ENCODE measurements around the gene NUDT3.
"Not testable (repeated sequence)": the region's sequence is repeated elsewhere in the genome, so short reads cannot be mapped to it uniquely, and the experiment has no call there.

NUDT3 gene

DNA sequence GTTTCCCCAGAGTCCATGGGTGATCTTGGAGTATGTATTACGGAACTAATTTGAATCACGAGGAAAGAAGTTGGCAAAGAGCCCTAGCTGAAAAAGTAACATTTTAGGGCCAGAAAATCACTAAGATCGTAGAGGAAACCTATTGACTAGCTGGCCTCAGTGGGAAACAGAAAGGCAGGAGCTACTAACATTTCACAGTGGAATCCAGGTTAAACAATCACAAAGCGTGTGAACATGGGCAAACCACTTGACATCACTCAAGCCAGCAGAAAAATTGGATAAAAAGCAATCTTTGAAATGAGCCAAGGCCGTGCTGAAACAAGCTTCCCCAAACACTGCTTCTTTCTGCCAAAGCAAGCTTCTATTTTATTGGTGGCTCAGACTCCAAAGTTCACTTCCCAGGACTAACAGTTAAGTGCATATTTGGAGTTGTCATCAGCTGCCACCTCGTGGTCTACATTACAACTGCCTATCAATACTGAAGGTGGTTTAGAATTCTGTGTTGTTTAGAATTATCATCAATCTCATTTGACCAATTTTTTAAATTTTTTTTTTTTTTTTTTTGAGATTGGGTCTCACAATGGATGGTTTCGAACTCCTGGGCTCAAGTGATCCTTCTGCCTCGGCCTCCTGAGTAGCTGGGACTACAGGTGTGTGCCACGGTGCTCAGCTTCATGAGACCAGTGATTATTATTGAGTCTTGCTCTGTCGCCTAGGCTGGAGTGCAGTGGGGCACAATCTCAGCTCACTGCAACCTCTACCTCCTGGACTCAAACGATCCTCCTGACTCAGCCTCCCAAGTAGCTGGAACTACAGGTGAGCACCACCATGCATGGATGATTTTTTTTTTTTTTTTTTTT is 22.8 kb upstream of the NUDT3 start:
- DNase-seq (ENCODE audit: low spot score): peak; percentile 14
- Mint-ChIP-seq H3K27me3 (ENCODE audit: low read depth) (no peaks in the 10 kb centered on the region), H3K36me3 (ENCODE audit: low read depth) (peaks cover 43% of the 10 kb centered on the region), H3K4me1 (ENCODE audit: low read depth) (peaks cover 11% of the 10 kb centered on the region), H3K9me3 (no peaks in the 10 kb centered on the region), H3K4me3 (no peak overlapping the region), H3K27ac (no peak overlapping the region)

DNA sequence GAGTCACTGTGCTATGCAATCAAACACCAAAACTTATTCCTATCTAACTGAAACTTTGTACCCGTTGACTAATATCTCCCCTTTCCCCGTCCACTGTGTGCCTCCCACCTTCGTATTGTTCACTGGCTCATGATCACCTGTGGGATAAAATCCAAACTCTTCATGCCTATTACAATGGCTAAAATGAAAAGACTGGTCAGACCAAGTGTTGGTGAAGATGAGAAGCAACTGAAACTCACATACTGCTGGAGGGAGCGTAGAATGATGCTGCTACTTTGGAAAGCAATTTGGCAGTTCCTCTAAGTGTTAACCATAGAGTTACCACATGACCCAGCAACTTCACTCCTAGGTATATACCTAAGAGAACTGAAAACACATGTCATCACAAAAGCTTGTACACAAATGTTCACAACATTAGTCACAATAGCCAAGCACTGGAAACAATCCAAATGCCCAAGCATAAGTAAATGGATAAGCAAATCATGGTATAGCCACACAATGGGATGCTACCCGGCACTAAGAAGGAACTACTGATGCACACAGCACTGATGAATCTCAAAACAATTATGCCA is 20.3 kb upstream of the NUDT3 start:
- no peak for DNase-seq (ENCODE audit: low spot score)
- Mint-ChIP-seq H3K36me3 (ENCODE audit: low read depth) (peaks cover 30% of the 10 kb centered on the region), H3K4me3 (no peak overlapping the region)

DNA sequence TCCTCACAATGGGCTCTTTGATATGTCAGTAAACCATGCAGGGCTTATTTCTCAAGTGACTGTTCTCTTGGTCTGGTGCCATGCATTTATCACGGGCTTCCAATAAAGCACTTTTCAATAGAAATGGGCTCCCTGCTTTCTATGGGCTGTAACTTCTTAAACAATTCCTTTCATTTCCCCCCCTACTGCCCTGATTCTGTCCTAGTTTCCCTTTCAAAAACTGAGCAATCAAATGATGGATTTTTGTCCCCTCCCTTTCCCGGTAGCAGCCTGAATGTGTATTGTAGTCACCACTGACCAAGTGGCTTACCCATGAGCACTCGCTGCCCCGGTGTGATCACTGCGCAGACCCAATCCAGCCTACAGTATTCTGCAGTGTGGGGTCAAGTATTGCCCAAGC is 19.5 kb upstream of the NUDT3 start:
- no peak overlapping the region for H3K27ac Mint-ChIP-seq
- peaks cover 23% of the 10 kb centered on the region for H3K36me3 Mint-ChIP-seq (ENCODE audit: low read depth)
- DNase-seq (ENCODE audit: low spot score): no peak
- no peak overlapping the region for H3K4me3 Mint-ChIP-seq
- H3K9me3 Mint-ChIP-seq: no peaks in the 10 kb centered on the region
- H3K27me3 Mint-ChIP-seq (ENCODE audit: low read depth): no peaks in the 10 kb centered on the region
- H3K4me1 Mint-ChIP-seq (ENCODE audit: low read depth): peaks cover 9% of the 10 kb centered on the region

More for the DNA sequence above, 20.3 kb upstream of the NUDT3 start:
- H3K27ac Mint-ChIP-seq: no peak overlapping the region
- no peaks in the 10 kb centered on the region for H3K27me3 Mint-ChIP-seq (ENCODE audit: low read depth)
- H3K4me1 Mint-ChIP-seq (ENCODE audit: low read depth): peaks cover 9% of the 10 kb centered on the region
- no peaks in the 10 kb centered on the region for H3K9me3 Mint-ChIP-seq

DNA sequence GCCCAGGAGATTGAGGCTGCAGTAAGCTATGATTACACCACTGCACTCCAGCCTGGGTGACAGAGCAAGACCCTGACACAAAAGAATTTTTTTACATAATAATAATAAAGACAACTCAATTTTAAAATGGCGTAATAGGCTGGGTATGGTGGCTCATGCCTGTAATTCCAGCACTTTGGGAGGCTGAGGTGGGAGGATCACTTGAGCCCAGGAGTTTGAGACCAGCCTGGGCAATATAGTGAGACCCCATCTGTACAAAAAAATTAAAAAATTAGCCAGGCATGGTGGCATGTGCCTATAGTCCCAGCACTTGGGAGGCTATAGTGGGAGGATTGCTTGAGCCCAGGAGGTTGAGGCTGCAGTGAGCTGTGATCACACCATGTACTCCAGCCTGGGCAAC is 15.4 kb upstream of the NUDT3 start:
- H3K9me3 Mint-ChIP-seq; H3K27ac Mint-ChIP-seq; H3K36me3 Mint-ChIP-seq (ENCODE audit: low read depth); DNase-seq (ENCODE audit: low spot score); H3K27me3 Mint-ChIP-seq (ENCODE audit: low read depth); H3K4me1 Mint-ChIP-seq (ENCODE audit: low read depth); H3K4me3 Mint-ChIP-seq: not testable (repeated sequence)

DNA sequence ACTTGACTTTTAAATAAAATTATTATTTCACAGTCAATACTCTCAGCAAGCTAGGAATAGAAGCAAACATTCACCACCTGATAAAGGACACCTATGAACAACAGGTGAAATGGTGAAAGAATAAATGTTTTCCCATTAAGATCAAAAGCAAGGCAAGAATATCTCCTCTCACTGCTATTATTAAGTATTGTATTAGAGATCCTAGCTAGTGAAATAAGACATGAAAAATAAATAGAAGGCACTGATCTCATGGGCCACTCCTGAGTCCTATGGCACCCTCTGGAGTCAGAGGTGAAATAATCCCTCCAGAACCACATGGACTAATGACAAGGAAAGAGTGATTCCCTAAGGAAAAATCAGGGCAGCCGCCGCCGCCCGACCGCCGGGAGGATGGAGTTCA is 4.0 kb upstream of the NUDT3 start:
- peaks cover 3% of the 10 kb centered on the region for H3K36me3 Mint-ChIP-seq (ENCODE audit: low read depth)
- no peak overlapping the region for H3K4me3 Mint-ChIP-seq
- H3K27ac Mint-ChIP-seq: no peak overlapping the region

DNA sequence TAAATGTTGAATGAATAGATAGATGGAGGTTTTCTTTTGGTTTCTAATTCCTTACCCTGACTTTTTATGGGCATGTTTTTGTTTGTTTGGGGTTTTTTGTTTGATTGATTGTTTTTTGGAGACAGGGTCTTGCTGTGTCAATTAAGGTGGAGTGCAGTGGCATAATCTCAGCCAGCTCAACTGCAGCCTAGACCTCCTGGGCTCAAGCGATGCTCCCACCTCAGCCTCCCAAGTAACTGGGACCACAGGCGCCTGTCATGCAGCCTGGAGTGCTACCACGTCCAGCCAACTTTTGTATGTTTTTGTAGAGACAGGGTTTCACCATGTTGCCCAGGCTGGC is 1.5 kb upstream of the NUDT3 start:
- peak overlapping the region; percentile 57 for H3K4me3 Mint-ChIP-seq
- H3K9me3 Mint-ChIP-seq: peaks cover 10% of the 10 kb centered on the region
- H3K27ac Mint-ChIP-seq: no peak overlapping the region
- H3K36me3 Mint-ChIP-seq (ENCODE audit: low read depth): peaks cover 3% of the 10 kb centered on the region
- no peak for DNase-seq (ENCODE audit: low spot score)
- peaks cover 12% of the 10 kb centered on the region for H3K4me1 Mint-ChIP-seq (ENCODE audit: low read depth)
- H3K27me3 Mint-ChIP-seq (ENCODE audit: low read depth): no peaks in the 10 kb centered on the region

More for the DNA sequence above, 4.0 kb upstream of the NUDT3 start:
- H3K4me1 Mint-ChIP-seq (ENCODE audit: low read depth): peaks cover 9% of the 10 kb centered on the region
- DNase-seq (ENCODE audit: low spot score): no peak
- no peaks in the 10 kb centered on the region for H3K27me3 Mint-ChIP-seq (ENCODE audit: low read depth)
- H3K9me3 Mint-ChIP-seq: peaks cover 10% of the 10 kb centered on the region

DNA sequence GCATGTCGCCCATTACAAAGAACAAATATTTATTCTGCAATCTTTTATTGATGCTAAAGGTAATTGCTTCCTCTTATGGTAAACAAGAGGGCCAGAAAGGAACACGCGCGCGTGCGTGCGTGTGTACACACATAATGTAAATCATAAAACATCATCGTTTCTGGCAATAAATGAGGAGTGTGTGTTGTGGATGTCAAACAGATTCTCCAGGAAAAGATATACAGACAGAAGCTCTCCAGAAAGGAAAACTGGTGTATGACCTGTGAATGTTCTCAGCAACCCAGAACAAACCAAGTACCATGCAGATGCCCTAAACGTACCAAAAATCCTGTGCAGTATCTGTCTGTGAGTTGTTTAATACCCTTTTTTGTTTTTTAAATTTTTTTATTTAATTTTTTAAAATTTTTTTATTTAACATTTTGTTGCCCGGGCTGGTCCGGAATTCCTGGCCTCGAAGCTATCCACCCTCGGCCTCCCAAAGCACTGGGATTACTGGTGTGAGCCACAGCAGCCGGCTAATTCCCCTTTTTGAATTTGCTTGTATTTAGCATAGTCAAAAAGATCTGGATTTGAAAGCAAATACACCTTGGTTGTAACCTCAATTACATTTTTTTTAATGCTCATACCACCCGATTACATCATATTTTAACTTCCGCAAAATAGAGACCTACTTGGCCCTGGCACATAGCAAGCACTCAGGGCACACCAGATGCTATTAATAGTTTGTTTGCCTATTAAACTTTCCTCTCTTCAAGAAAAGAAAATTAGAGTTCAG is 909 bp upstream of the NUDT3 start:
- peaks cover 3% of the 10 kb centered on the region for H3K36me3 Mint-ChIP-seq (ENCODE audit: low read depth)
- peaks cover 12% of the 10 kb centered on the region for H3K4me1 Mint-ChIP-seq (ENCODE audit: low read depth)
- H3K27ac Mint-ChIP-seq: peak overlapping the region; percentile 88
- peaks cover 10% of the 10 kb centered on the region for H3K9me3 Mint-ChIP-seq
- DNase-seq (ENCODE audit: low spot score): no peak
- H3K27me3 Mint-ChIP-seq (ENCODE audit: low read depth): no peaks in the 10 kb centered on the region
- peak overlapping the region; percentile 99 for H3K4me3 Mint-ChIP-seq

DNA sequence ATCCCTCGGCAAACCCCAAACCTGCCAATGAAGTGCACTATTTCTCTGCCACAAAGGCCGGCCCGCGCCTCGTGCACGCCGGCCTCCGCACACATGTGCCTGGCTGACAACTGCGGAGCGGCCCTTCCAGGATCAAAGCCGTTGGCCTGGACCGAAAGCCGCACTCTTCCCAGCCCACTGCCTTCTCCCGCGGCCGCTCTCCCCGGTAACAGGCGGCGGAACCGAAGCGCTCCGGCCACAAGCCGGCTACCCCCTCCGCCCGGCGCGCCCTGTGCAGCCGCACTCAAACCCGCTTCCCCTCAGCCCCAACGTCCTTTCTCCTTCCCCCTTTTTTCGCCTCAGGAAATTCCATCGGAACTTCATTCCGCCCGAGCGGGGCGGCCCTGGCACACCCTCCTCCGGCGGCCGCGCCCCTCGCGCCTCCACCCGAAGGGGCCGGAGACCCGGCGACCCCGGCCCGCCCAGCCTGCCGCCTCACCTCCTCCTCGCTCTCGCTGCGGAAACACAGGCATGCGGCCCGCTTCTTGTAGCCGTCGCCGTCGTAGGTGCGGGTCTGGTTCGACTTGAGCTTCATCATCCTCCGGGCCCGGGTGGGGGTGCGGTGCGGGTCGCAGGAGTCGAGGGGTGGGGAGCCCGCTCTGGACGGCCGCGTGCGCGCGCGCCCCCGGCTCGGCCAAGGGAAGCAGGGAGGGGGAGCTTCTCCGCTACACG is 528 bp downstream of the NUDT3 start:
- DNase-seq (ENCODE audit: low spot score): peak; percentile 51
- H3K4me1 Mint-ChIP-seq (ENCODE audit: low read depth): peaks cover 12% of the 10 kb centered on the region
- no peak overlapping the region for H3K27ac Mint-ChIP-seq
- H3K27me3 Mint-ChIP-seq (ENCODE audit: low read depth): no peaks in the 10 kb centered on the region
- peaks cover 3% of the 10 kb centered on the region for H3K36me3 Mint-ChIP-seq (ENCODE audit: low read depth)
- no peak overlapping the region for H3K4me3 Mint-ChIP-seq
- peaks cover 10% of the 10 kb centered on the region for H3K9me3 Mint-ChIP-seq

DNA sequence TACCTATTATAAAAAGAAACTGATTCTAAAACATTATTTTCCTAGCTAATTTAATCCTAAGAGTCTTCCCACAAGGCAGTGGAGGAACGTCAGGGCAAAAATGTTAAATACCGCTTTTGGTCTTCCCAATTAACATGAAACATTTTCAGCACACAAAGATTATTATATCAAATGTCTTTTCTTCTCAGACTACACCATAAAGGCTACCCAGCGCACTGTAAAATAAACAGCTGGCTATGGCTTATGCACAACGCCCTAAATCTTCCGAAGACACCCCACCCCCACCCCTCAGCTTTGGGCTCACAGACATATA is 1.0 kb downstream of the NUDT3 start:
- Mint-ChIP-seq H3K4me3 (no peak overlapping the region), H3K4me1 (ENCODE audit: low read depth) (peaks cover 13% of the 10 kb centered on the region), H3K9me3 (peaks cover 7% of the 10 kb centered on the region), H3K27ac (no peak overlapping the region), H3K27me3 (ENCODE audit: low read depth) (no peaks in the 10 kb centered on the region), H3K36me3 (ENCODE audit: low read depth) (peaks cover under 1% of the 10 kb centered on the region)
- no peak for DNase-seq (ENCODE audit: low spot score)

DNA sequence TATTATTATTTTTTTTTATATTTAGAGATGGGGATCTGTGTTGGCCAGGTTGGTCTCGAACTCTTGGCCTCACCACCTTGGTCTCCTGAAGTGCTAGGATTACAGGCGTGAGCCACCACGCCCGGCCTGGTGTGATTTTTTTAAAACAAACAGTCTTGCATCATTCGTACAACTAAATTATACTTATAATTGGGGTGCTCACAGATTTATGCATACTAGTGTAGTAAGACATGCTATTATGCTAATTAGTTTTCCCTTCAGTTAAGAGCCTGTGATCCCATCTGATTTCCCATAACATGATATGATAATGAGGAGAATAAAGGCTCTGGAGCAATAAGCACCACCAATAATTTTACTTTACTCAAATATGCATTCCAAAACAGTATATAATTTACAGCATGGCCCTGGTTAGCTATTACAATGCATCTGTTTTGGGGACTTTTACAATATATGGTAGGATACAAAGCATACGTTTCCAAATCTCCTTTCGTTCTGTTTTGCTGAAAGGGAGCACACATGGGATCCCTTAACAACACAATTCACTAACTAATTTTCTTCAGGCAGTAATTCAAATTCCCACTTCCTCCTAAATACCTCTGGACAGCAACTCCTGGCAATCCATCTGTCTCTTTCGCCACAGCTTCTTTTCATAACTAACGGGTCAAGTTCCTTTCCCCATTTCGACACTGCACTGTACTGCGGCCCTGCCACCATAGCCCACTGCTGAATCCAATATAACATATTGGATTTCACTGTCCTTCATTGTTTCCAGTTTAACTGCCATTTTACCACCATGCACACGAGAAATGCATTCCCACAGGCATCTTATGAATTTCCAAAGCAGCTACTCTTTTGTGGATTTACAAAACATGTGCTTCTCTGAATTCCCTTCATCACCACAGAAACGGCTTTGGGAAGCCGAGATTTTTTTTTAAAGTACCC is 1.7 kb downstream of the NUDT3 start:
- DNase-seq (ENCODE audit: low spot score): no peak
- Mint-ChIP-seq H3K9me3 (peaks cover under 1% of the 10 kb centered on the region), H3K27ac (no peak overlapping the region), H3K4me3 (no peak overlapping the region), H3K4me1 (ENCODE audit: low read depth) (peaks cover 17% of the 10 kb centered on the region), H3K27me3 (ENCODE audit: low read depth) (no peaks in the 10 kb centered on the region), H3K36me3 (ENCODE audit: low read depth) (no peaks in the 10 kb centered on the region)

DNA sequence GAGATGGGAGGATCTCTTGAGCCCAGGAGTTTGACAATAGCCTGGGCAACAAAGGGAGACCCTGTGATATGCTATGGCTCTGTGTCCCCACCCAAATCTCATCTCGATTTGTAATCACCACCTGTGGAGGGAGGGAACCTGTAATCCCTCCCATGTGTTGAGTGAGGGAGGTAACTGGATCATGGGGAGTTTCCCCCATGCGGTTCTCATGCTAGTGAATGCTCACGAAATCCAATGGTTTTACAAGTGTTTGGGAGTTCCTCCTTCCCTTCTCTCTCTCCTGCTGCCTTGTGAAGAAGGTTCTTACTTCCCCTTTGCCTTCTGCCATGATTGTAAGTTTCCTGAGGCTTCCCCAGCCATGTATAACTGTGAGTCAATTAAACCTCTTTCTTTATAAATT is 3.4 kb downstream of the NUDT3 start:
- no peaks in the 10 kb centered on the region for H3K36me3 Mint-ChIP-seq (ENCODE audit: low read depth)

DNA sequence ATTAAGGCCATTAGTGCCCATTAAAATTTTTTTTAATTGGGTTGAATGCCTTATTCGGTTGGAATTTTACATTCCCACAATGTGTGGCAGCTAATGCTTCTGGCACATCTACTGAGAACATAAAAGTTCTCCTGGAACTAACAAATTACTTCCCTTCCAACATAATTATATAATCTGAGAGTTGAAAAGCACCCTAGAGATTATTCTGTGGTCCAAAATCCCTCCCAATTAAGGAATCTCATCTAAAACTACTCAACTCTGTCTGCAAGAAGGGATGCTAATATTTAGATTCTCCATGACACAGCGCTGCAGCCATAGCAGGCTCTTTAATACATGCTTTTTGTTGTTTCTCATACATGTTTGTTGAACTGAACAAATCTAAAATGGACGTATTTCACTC is 4.0 kb downstream of the NUDT3 start:
- Mint-ChIP-seq H3K4me3 (no peak overlapping the region), H3K4me1 (ENCODE audit: low read depth) (peaks cover 15% of the 10 kb centered on the region), H3K27ac (no peak overlapping the region), H3K36me3 (ENCODE audit: low read depth) (peaks cover 2% of the 10 kb centered on the region), H3K27me3 (ENCODE audit: low read depth) (no peaks in the 10 kb centered on the region), H3K9me3 (no peaks in the 10 kb centered on the region)
- no peak for DNase-seq (ENCODE audit: low spot score)

More for the DNA sequence above, 3.4 kb downstream of the NUDT3 start:
- H3K27me3 Mint-ChIP-seq (ENCODE audit: low read depth): no peaks in the 10 kb centered on the region
- DNase-seq (ENCODE audit: low spot score): no peak
- H3K27ac Mint-ChIP-seq: no peak overlapping the region
- no peaks in the 10 kb centered on the region for H3K9me3 Mint-ChIP-seq
- no peak overlapping the region for H3K4me3 Mint-ChIP-seq
- H3K4me1 Mint-ChIP-seq (ENCODE audit: low read depth): peaks cover 17% of the 10 kb centered on the region
